Kidney epithelial cell (primary cell): Measurements from ENCODE around the gene RASD2. TPM values are rescaled to one million over a fixed set of nuclear protein-coding genes. Genes with fewer than 3 reads are reported as not detected.

Source experiments
- DNase-seq: peaks from one replicate; pipeline ENCODE4 v3.0.0-alpha.2; 2010; ENCODE audit warnings: low read depth
- H3K27me3 ChIP-seq: 2 replicates; pipeline ENCODE4 v1.6.0; 2011; ENCODE audit warnings: low read length; ENCODE audit not compliant: control insufficient read depth, insufficient read depth
- H3K36me3 ChIP-seq: 2 replicates; pipeline ENCODE4 v1.5.1; 2011; ENCODE audit warnings: low read length; ENCODE audit not compliant: control insufficient read depth, insufficient read depth
- H3K4me3 ChIP-seq: 2 replicates; pipeline ENCODE4 v1.5.1; 2011; ENCODE audit warnings: low read depth, mild to moderate bottlenecking, control low read depth, low read length
- CTCF ChIP-seq: IDR thresholded peaks from 2 replicates; pipeline ENCODE4 v1.5.1; 2011; ENCODE audit warnings: mild to moderate bottlenecking, moderate library complexity, low read length, control low read depth, inconsistent platforms; ENCODE audit not compliant: insufficient read depth, poor library complexity, severe bottlenecking
- total RNA-seq: library from RNA; depleted of rRNA; stranded (reverse); fragments of >200 nt; gene quantifications from 2 replicates; pipeline ENCODE4 v1.2.3, GENCODE V29; 2015

RASD2 gene
- total RNA-seq, 1 donor from 2014 or later = 0.04 TPM

GRCh38 chr22:35546886-35547285 lies 6.3 kb downstream of the RASD2 start:
- no peak overlapping the region for H3K4me3 ChIP-seq
- TF ChIP-seq CTCF = no peak
- peaks cover 43% of the 10 kb centered on the region for H3K27me3 ChIP-seq
- no peak for DNase-seq
- H3K36me3 ChIP-seq = no peaks in the 10 kb centered on the region

- TF ChIP-seq CTCF = no peak
- Histone ChIP-seq H3K27me3 (peaks cover 30% of the 10 kb centered on the region), H3K4me3 (no peak overlapping the region), H3K36me3 (no peaks in the 10 kb centered on the region)
- no peak for DNase-seq
Measured at GRCh38 chr22:35547987-35548721, 7.5 kb downstream of the RASD2 start.

GRCh38 chr22:35548722-35549112 lies 8.1 kb downstream of the RASD2 start:
- TF ChIP-seq CTCF = no peak
- H3K27me3 ChIP-seq = peaks cover 26% of the 10 kb centered on the region
- no peak overlapping the region for H3K4me3 ChIP-seq
- H3K36me3 ChIP-seq = no peaks in the 10 kb centered on the region
- DNase-seq = no peak

GRCh38 chr22:35549328-35549727 lies 8.7 kb downstream of the RASD2 start:
- peaks cover 22% of the 10 kb centered on the region for H3K27me3 ChIP-seq
- DNase-seq = no peak
- no peak overlapping the region for H3K4me3 ChIP-seq
- no peak for TF ChIP-seq CTCF
- no peaks in the 10 kb centered on the region for H3K36me3 ChIP-seq

- H3K27me3 ChIP-seq = peaks cover 12% of the 10 kb centered on the region
- TF ChIP-seq CTCF = no peak
- H3K4me3 ChIP-seq = no peak overlapping the region
- DNase-seq = no peak
- no peaks in the 10 kb centered on the region for H3K36me3 ChIP-seq
Measured at GRCh38 chr22:35551549-35552177, 11.0 kb downstream of the RASD2 start.
